HL-60 (cell line): Measurements from ENCODE around the gene ZNF253.

Source experiments
- GABPA ChIP-seq: IDR thresholded peaks from 2 replicates; pipeline ENCODE4 v1.6.1; 2012; ENCODE audit warnings: low read depth
- POLR2AphosphoS5 ChIP-seq: IDR thresholded peaks from 2 replicates; pipeline ENCODE4 v1.6.1; 2012; ENCODE audit warnings: low read depth
- SPI1 ChIP-seq: IDR thresholded peaks from 2 replicates; pipeline ENCODE4 v1.6.1; 2012; ENCODE audit warnings: low read depth, mild to moderate bottlenecking, borderline replicate concordance
- TF ChIP-seq, protein P1 (sequence below): IDR thresholded peaks from one replicate; pipeline ENCODE4 v1.5.1; 2011; ENCODE audit warnings: low read length, control low read depth, inconsistent platforms; ENCODE audit not compliant: insufficient read depth
- TF ChIP-seq, protein P2 (sequence below): IDR thresholded peaks from 2 replicates; pipeline ENCODE4 v1.6.1; 2012; ENCODE audit warnings: low read depth; ENCODE audit not compliant: insufficient replicate concordance

DNA sequence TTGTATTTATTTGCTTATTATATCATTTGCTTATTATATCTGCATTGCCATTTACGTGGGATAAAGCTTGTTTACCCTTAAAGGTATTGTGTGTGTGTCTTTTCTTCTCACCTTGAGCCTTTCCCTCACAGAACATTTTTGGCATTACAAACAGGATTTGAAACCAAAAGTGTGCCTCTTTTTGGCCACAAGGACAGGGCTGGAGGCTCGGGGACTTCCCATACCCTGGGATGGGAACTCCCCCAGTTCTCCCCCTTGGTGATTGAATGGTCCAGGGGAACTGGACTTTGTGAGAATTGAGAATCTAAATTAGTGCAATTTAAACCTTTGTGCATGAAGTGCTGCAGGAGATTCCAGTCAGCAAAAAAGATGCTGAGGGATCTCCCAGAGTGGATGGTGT is 41.8 kb upstream of the ZNF253 start:
- TF ChIP-seq, protein P1, sequence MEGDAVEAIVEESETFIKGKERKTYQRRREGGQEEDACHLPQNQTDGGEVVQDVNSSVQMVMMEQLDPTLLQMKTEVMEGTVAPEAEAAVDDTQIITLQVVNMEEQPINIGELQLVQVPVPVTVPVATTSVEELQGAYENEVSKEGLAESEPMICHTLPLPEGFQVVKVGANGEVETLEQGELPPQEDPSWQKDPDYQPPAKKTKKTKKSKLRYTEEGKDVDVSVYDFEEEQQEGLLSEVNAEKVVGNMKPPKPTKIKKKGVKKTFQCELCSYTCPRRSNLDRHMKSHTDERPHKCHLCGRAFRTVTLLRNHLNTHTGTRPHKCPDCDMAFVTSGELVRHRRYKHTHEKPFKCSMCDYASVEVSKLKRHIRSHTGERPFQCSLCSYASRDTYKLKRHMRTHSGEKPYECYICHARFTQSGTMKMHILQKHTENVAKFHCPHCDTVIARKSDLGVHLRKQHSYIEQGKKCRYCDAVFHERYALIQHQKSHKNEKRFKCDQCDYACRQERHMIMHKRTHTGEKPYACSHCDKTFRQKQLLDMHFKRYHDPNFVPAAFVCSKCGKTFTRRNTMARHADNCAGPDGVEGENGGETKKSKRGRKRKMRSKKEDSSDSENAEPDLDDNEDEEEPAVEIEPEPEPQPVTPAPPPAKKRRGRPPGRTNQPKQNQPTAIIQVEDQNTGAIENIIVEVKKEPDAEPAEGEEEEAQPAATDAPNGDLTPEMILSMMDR: no peak
- TF ChIP-seq SPI1: no peak
- no peak for TF ChIP-seq POLR2AphosphoS5
- TF ChIP-seq GABPA: no peak
- TF ChIP-seq, protein P2, sequence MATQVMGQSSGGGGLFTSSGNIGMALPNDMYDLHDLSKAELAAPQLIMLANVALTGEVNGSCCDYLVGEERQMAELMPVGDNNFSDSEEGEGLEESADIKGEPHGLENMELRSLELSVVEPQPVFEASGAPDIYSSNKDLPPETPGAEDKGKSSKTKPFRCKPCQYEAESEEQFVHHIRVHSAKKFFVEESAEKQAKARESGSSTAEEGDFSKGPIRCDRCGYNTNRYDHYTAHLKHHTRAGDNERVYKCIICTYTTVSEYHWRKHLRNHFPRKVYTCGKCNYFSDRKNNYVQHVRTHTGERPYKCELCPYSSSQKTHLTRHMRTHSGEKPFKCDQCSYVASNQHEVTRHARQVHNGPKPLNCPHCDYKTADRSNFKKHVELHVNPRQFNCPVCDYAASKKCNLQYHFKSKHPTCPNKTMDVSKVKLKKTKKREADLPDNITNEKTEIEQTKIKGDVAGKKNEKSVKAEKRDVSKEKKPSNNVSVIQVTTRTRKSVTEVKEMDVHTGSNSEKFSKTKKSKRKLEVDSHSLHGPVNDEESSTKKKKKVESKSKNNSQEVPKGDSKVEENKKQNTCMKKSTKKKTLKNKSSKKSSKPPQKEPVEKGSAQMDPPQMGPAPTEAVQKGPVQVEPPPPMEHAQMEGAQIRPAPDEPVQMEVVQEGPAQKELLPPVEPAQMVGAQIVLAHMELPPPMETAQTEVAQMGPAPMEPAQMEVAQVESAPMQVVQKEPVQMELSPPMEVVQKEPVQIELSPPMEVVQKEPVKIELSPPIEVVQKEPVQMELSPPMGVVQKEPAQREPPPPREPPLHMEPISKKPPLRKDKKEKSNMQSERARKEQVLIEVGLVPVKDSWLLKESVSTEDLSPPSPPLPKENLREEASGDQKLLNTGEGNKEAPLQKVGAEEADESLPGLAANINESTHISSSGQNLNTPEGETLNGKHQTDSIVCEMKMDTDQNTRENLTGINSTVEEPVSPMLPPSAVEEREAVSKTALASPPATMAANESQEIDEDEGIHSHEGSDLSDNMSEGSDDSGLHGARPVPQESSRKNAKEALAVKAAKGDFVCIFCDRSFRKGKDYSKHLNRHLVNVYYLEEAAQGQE: no peak
